HG03159 (cell line): ENCODE measurements around the gene ZNF778.
"Not testable (repeated sequence)": the region's sequence is repeated elsewhere in the genome, so short reads cannot be mapped to it uniquely, and the experiment has no call there.

Experiments
- ATAC-seq: cut with Tn5 transposase; IDR thresholded peaks from one replicate; pipeline ENCODE4 v1.9.1; 2021; ENCODE audit warnings: mild to moderate bottlenecking, moderate library complexity; ENCODE audit not compliant: unreplicated experiment

ZNF778 gene

GRCh38 chr16:89210904-89211515, 6.5 kb upstream of the ZNF778 start:
- no peak for ATAC-seq

DNA sequence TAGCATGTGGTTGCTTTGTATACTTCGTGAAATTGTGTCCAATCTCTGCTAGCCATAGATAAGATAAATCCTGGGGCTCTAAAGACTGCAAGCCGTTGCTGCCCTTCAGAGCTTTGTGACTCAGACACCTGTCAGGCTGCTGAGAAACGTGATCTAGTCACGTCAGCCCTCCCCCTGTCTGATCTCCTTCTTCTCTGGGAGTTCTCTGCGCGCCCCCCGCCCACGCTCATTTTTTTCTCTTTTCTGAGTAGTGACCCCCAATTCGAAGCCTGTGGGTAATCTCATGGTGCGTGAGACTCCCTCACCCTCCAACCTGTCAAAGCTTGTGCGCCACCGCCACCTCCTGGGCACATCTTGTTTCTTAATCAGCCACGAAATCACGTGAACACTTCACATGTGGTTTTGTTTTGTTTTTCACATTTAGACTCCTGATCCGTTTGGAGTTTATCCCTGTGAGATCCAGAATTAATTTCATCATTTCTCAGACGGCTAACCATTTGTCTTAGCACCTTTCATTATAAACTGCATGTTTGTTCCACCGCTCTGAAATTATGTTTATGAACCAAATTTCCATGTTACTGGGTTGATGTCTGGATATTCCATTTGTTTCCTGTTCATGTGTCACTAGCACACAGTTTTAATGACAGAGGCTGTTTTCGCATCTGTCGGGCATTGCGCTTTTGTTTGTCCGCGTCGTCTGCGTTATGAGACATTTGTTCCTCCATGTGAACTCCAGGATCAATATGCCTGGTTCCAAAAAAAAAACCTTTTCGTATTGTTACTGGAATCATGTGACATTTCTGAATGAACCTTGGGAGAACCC, 977 bp upstream of the ZNF778 start:
- ATAC-seq: peak; percentile 54

DNA sequence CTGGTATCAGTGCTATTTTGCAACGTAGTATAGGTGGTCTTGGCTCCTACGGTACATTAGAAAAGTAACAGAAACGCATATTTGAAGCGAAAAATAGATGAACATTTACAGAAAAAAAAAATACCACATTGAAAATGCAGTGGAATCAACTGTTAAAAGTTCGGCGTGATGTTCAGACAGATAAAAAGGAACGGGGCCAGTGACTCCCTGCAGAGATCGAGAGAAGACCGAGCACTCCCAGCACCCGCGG, 440 bp upstream of the ZNF778 start:
- no peak for ATAC-seq

DNA sequence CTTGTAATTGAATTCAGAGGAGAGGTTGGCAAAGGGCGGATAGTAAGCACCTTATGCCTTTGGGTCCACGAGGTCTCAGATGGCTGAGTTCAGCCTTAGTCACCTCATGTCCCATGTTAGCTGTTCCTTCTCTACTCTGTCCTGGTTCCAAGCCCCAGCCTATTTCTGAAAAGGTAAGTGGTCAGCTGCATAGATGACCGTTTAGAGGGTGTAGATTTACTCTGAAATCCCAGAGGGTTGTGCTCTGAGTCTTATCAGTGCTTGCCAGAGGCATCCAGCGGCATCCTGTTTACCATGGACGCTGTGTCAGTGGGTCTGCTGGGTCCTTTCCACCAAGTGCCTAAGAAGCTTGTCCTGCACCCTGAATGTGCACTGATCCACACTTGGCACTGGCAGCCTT, 1.9 kb downstream of the ZNF778 start:
- no peak for ATAC-seq

GRCh38 chr16:89221604-89222003, 4.1 kb downstream of the ZNF778 start:
- ATAC-seq: no peak

DNA sequence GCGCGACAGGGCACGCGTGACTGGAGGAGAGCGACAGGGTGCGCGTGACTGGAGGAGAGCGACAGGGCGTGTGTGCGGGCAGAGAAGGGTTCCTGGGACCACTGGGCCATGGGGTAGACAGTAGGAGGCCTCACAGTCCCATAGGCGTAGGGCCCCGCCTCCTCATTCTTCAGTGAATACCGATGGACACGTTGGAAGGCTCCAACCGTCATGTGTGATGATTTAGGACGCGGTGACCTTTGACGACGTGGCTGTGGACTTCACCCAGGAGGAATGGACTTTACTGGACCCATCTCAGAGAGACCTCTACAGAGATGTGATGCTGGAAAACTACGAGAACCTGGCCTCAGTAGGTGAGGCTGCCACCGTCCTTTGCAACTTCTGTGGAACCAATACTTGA, 5.4 kb downstream of the ZNF778 start:
- ATAC-seq: no peak

GRCh38 chr16:89224665-89225064, 7.2 kb downstream of the ZNF778 start:
- ATAC-seq: no peak

DNA sequence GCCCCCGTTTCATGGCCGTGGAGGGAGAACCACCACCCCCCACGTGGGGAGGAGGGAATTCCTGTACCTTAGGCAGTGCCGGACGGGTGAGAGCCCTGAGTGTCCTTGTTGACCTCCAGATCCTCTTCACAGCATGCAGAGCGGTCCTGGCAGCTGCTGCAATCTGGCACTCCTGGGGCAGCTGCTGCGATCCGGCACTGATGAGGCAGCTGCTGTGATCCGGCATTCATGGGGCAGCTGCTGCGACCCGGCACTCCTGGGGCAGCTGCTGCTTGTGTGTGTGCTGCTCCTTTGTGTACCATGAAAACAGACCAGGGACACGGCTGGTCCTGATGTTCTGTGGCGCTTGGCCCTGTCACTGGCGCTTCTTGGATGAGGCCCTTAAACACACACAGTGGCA, 12.8 kb downstream of the ZNF778 start:
- no peak for ATAC-seq

- ATAC-seq: no peak
Observed at GRCh38 chr16:89232107-89232506, 14.6 kb downstream of the ZNF778 start.

DNA sequence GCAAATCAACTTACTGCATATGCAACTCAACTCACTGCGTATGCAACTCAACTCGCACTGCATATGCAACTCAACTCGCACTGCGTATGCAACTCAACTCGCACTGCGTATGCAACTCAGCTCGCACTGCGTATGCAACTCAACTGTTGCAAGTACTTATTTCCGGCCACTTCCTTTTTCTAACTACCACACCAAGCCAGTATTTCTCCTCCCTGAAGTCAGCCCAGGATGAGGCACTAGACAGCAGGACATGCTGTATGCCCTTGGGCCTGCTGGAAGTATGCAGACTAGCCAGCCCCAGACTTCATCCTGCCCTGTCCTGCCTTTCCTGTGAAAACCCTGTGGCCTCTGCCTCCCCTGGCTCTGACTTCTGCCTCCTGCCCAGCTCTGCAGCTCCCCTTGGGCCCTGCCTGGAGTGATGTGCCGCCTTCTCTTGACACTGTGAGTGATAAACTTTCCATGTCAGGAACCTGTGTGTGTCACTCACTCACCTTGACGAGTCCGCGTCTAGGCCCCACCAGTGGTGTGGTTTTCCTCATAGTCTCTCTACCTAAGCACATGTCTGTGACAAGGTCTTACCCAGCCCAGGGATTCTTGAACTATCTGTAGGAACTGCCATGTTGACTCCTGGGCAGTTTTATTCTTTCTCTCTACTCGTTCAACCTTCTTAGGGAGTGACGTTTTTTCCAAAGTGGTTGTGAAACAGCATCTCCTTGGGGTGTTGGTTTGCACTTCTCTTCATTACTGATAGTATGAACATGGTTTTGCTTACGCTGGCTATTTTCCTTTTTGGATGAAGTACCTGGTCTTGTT, 16.4 kb downstream of the ZNF778 start:
- ATAC-seq: no peak

- ATAC-seq: no peak
Observed at GRCh38 chr16:89237733-89238132, 20.2 kb downstream of the ZNF778 start.

DNA sequence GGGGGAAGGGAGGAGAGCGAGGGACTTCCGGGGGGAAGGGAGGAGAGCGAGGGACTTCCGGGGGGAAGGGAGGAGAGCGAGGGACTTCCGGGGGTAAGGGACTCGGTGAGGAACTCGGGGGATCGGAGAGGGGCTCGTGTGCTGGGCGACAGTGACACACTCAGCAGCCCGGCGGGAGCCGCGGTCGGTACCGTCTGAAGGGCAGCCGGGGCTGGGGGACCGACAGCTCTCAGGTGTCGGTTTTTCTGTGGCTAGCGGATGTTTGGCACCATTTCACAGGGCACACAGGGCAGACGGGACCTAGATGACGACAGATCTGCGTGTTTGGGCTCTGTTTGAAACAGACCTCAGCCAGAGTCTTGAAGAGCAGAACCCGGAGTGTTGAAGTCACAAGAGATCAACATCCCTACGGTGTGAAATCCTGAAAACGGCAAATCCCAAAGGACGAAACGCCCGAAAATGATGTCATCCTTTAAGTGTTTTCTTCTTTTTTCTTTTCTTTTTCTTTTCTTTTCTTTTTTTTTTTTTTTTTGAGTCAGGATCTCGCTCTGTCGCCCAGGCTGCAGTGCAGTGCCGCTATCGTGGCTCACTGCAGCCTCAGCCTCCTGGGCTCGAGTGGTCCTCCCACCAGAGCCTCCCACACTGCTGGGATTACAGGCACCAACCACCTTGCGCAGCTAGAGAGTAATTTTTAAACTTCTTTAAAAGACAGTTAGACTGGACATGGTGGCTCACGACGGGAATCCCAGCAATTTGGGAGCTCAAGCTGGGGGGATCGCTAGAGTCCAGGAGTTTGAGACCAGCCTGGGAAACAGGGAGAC, 23.9 kb downstream of the ZNF778 start:
- peak; percentile 58 for ATAC-seq

GRCh38 chr16:89242795-89243200, 25.3 kb downstream of the ZNF778 start:
- no peak for ATAC-seq

DNA sequence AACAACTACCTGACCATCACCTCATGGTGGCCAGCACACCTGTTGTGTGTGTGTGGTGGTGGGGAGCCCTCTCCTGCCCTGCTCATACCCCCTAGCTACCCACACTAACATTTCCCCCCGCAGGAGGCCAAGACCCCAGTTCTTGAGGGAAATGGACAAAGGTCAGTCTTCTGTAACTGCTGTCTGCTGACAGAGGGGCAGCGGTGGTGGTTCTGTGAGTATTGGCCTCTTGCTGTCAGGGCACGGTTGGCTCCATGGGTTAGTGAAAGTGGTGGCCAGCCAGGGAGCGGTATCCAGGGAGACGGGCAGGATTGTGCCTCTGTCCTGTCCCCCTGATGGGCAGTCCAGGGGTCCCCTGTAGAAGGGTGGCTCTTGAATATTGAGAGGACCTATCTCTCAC, 26.2 kb downstream of the ZNF778 start:
- ATAC-seq: no peak

DNA sequence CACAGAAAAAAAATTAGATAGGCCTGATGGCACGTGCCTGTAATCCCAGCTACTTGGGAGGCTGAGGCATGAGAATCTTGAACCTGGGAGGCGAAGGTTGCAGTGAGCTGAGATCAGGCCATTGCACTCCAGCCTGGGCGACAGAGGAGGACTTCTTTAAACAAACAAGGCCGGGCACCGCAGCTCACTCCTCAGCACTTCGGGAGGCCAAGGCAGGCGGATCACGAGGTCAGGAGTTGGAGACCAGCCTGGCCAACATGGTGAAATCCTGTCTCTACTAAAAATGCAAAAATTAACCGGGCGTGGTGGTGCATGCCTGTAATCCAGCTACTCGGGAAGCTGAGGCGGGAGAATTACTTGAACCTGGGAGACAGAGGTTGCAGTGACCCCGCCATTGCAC, 26.8 kb downstream of the ZNF778 start:
- ATAC-seq: not testable (repeated sequence)

DNA sequence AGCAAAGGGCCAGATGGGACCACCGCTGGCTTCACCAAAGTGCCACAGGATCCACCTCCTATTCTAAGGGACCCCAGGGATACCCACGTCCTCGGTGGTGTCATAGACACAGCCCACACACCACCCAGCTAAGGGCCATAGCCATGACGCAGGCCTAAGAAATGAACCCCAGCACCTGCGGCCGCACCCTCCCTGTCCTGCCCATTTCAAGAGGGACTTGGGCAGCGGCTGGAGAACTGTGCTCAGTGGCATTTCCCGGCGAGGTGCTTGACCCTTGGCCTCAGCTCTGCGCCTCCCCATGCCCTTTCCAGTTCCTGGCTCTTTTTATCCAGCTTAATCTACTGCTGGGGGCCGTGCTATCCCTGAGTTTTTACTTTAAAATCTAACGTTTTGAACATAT, 27.3 kb downstream of the ZNF778 start:
- ATAC-seq: no peak

- ATAC-seq: no peak
Observed at GRCh38 chr16:89246383-89246902, 28.9 kb downstream of the ZNF778 start.

DNA sequence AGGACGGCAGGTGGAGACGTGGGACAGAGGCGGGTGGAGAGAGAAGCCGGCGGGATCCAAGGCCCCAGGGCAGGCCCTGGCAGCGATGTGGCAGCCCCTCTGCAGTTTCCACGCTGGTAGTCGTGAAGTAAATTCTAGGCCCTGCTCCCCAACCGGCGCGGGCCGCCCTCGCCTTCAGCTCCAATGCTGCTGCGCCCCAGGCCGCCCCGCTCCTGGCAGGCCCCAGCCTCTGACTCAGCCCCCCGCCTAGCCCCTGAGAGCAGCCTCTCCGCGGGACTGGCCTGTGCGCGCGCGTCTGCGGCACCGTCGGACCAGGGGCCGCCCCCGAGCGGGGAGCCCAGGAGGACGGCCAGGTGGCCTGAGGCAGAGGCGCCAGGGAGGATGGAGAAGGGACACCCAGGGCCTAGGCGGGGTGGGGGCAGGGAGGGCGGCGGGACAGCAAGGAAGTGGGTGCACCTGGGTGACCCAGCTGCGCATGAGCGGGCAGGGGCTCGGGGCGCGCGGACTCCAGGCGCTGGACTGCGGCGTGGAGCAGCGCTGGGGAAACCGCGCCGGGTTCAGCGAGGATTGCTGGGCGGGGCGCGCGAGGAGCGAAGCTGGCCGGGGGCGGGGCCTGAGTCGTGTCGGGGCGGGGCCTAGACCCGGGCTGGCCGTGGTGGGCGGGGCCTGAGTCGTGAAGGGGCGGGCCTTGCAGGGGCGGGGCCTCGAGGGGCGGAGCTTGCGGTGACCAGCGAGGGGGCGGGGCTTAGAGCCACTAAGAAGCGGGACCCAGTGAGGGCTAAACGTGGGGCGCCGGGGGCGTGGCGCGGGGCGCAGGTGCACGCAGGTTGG, 29.6 kb downstream of the ZNF778 start:
- peak; percentile 69 for ATAC-seq

DNA sequence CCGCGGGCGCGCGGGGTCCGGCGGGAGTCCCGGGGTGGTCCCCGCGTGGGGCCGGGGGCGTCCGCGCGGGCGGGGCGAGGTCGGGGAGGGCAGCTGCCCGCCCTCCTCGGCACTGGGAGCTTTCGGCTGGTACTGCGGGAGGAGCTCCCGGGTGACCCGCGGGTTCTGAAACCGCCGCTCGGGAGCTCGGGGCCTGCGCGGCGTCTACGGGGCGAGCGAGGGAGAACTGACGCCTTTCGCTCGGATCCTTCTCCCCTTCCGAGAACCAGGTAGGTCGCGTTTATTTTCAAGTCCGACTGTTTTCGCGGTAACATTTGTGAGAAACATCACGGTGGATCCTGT, 30.2 kb downstream of the ZNF778 start:
- peak; percentile 35 for ATAC-seq
